ENCODE data around the gene GABRA5. TPM values are rescaled to one million over a fixed set of nuclear protein-coding genes. Genes with fewer than 3 reads are reported as not detected.
"Not testable (repeated sequence)": the region's sequence is repeated elsewhere in the genome, so short reads cannot be mapped to it uniquely, and the experiment has no call there.

The GABRA5 gene
- 0.13 TPM for polyA plus RNA-seq
- long read RNA-seq, donor 1, result 0 reads
- long read RNA-seq, donor 2, result 0 reads
- long read RNA-seq, donor 3, result 0 reads
- long read RNA-seq, donor 4, result 0 reads
- long read RNA-seq, donor 5, result 0 reads
- long read RNA-seq, donor 6, result 0 reads
- long read RNA-seq, donor 7, result 0 reads
- long read RNA-seq, donor 8, result 0 reads
- long read RNA-seq, donor 9, result 0 reads
- long read RNA-seq, donor 10, result 0 reads
- long read RNA-seq, donor 11, result 0 reads

- no peak within 1 kb of the TSS for H3K27ac ChIP-seq (ENCODE audit: low read length)
- peak in 1 of 2 donors; percentile 8 for DNase-seq
Observed at GRCh38 chr15:26866298-26867199, at the start of gene GABRA5. Gene GABRA5, plus strand, starts transcription at chr15:26867062. Its CDS starts 2,187 bp downstream, at chr15:26869249.

GRCh38 chr15:26831191-26831590 lies 35.7 kb upstream of the GABRA5 start:
- H3K9me3 ChIP-seq (ENCODE audit: control insufficient read depth, low read depth, low read length); H3K4me3 ChIP-seq (ENCODE audit: low read length); H3K27me3 ChIP-seq (ENCODE audit: control insufficient read depth, insufficient read depth, low read length); H3K36me3 ChIP-seq (ENCODE audit: control insufficient read depth, insufficient read depth, low read length); H3K4me1 ChIP-seq (ENCODE audit: control insufficient read depth, insufficient read depth, low read length); DNase-seq; H3K27ac ChIP-seq (ENCODE audit: low read length): not testable (repeated sequence)
- WGBS (ENCODE audit: insufficient coverage, low lambda C conversion rate), result no CpG with 5 or more reads among the region's 36 CpGs

More at GRCh38 chr15:26866298-26867199, at the start of gene GABRA5:
- Histone ChIP-seq H3K9me3 (ENCODE audit: control insufficient read depth, low read depth, low read length) (no peaks in the 10 kb centered on the region), H3K4me3 (ENCODE audit: low read length) (no peak within 1 kb of the TSS), H3K36me3 (ENCODE audit: control insufficient read depth, insufficient read depth, low read length) (no peaks in the 10 kb centered on the region), H3K27me3 (ENCODE audit: control insufficient read depth, insufficient read depth, low read length) (peaks cover 39% of the 10 kb centered on the region), H3K4me1 (ENCODE audit: control insufficient read depth, insufficient read depth, low read length) (no peaks in the 10 kb centered on the region)
- WGBS (ENCODE audit: insufficient coverage, low lambda C conversion rate), result no CpG with 5 or more reads among the region's 63 CpGs

GRCh38 chr15:26831951-26832350 lies 34.9 kb upstream of the GABRA5 start:
- no CpG with 5 or more reads among the region's 7 CpGs for WGBS (ENCODE audit: insufficient coverage, low lambda C conversion rate)
- H3K27ac ChIP-seq (ENCODE audit: low read length), result no peak overlapping the region
- no peak overlapping the region for H3K4me3 ChIP-seq (ENCODE audit: low read length)
- no peaks in the 10 kb centered on the region for H3K27me3 ChIP-seq (ENCODE audit: control insufficient read depth, insufficient read depth, low read length)
- DNase-seq, result no peak
- peaks cover 7% of the 10 kb centered on the region for H3K9me3 ChIP-seq (ENCODE audit: control insufficient read depth, low read depth, low read length)
- H3K36me3 ChIP-seq (ENCODE audit: control insufficient read depth, insufficient read depth, low read length), result no peaks in the 10 kb centered on the region
- H3K4me1 ChIP-seq (ENCODE audit: control insufficient read depth, insufficient read depth, low read length), result no peaks in the 10 kb centered on the region

- H3K4me3 ChIP-seq (ENCODE audit: low read length), result no peak overlapping the region
- 67% methylated on average over 1 of the region's 26 CpGs for WGBS (ENCODE audit: insufficient coverage, low lambda C conversion rate)
- H3K4me1 ChIP-seq (ENCODE audit: control insufficient read depth, insufficient read depth, low read length), result no peaks in the 10 kb centered on the region
- no peak for DNase-seq
- H3K27me3 ChIP-seq (ENCODE audit: control insufficient read depth, insufficient read depth, low read length), result no peaks in the 10 kb centered on the region
- H3K27ac ChIP-seq (ENCODE audit: low read length), result no peak overlapping the region
- H3K9me3 ChIP-seq (ENCODE audit: control insufficient read depth, low read depth, low read length), result peaks cover 3% of the 10 kb centered on the region
- no peaks in the 10 kb centered on the region for H3K36me3 ChIP-seq (ENCODE audit: control insufficient read depth, insufficient read depth, low read length)
Observed at GRCh38 chr15:26838742-26839460, 28.0 kb upstream of the GABRA5 start.

- Histone ChIP-seq H3K27me3 (ENCODE audit: control insufficient read depth, insufficient read depth, low read length) (no peaks in the 10 kb centered on the region), H3K9me3 (ENCODE audit: control insufficient read depth, low read depth, low read length) (peaks cover 3% of the 10 kb centered on the region), H3K4me3 (ENCODE audit: low read length) (no peak overlapping the region), H3K4me1 (ENCODE audit: control insufficient read depth, insufficient read depth, low read length) (no peaks in the 10 kb centered on the region), H3K27ac (ENCODE audit: low read length) (no peak overlapping the region), H3K36me3 (ENCODE audit: control insufficient read depth, insufficient read depth, low read length) (no peaks in the 10 kb centered on the region)
- WGBS (ENCODE audit: insufficient coverage, low lambda C conversion rate), result 80% methylated on average over 2 of the region's 10 CpGs
- no peak for DNase-seq
Observed at GRCh38 chr15:26841514-26841913, 25.3 kb upstream of the GABRA5 start.

GRCh38 chr15:26841941-26842340 lies 24.9 kb upstream of the GABRA5 start:
- Histone ChIP-seq H3K27ac (ENCODE audit: low read length) (no peak overlapping the region), H3K4me3 (ENCODE audit: low read length) (no peak overlapping the region), H3K27me3 (ENCODE audit: control insufficient read depth, insufficient read depth, low read length) (no peaks in the 10 kb centered on the region), H3K9me3 (ENCODE audit: control insufficient read depth, low read depth, low read length) (peaks cover 3% of the 10 kb centered on the region), H3K4me1 (ENCODE audit: control insufficient read depth, insufficient read depth, low read length) (no peaks in the 10 kb centered on the region), H3K36me3 (ENCODE audit: control insufficient read depth, insufficient read depth, low read length) (no peaks in the 10 kb centered on the region)
- WGBS (ENCODE audit: insufficient coverage, low lambda C conversion rate), result 35% methylated on average over 2 of the region's 12 CpGs
- DNase-seq, result no peak

- Histone ChIP-seq H3K36me3 (ENCODE audit: control insufficient read depth, insufficient read depth, low read length) (no peaks in the 10 kb centered on the region), H3K27ac (ENCODE audit: low read length) (no peak overlapping the region), H3K9me3 (ENCODE audit: control insufficient read depth, low read depth, low read length) (peaks cover 3% of the 10 kb centered on the region), H3K4me3 (ENCODE audit: low read length) (no peak overlapping the region), H3K4me1 (ENCODE audit: control insufficient read depth, insufficient read depth, low read length) (no peaks in the 10 kb centered on the region), H3K27me3 (ENCODE audit: control insufficient read depth, insufficient read depth, low read length) (no peaks in the 10 kb centered on the region)
- WGBS (ENCODE audit: insufficient coverage, low lambda C conversion rate), result no CpG with 5 or more reads among the region's 11 CpGs
- DNase-seq, result no peak
Observed at GRCh38 chr15:26842391-26842790, 24.5 kb upstream of the GABRA5 start.

- Histone ChIP-seq H3K4me1 (ENCODE audit: control insufficient read depth, insufficient read depth, low read length) (no peaks in the 10 kb centered on the region), H3K4me3 (ENCODE audit: low read length) (no peak overlapping the region), H3K9me3 (ENCODE audit: control insufficient read depth, low read depth, low read length) (peaks cover 3% of the 10 kb centered on the region)
Observed at GRCh38 chr15:26844901-26845300, 22.0 kb upstream of the GABRA5 start.

GRCh38 chr15:26848498-26848897 lies 18.4 kb upstream of the GABRA5 start:
- Histone ChIP-seq H3K36me3 (ENCODE audit: control insufficient read depth, insufficient read depth, low read length) (no peaks in the 10 kb centered on the region), H3K27me3 (ENCODE audit: control insufficient read depth, insufficient read depth, low read length) (no peaks in the 10 kb centered on the region), H3K27ac (ENCODE audit: low read length) (no peak overlapping the region), H3K9me3 (ENCODE audit: control insufficient read depth, low read depth, low read length) (no peaks in the 10 kb centered on the region), H3K4me1 (ENCODE audit: control insufficient read depth, insufficient read depth, low read length) (no peaks in the 10 kb centered on the region), H3K4me3 (ENCODE audit: low read length) (no peak overlapping the region)
- no peak for DNase-seq
- no CpG with 5 or more reads among the region's 1 CpG for WGBS (ENCODE audit: insufficient coverage, low lambda C conversion rate)

More at GRCh38 chr15:26844901-26845300, 22.0 kb upstream of the GABRA5 start:
- H3K27me3 ChIP-seq (ENCODE audit: control insufficient read depth, insufficient read depth, low read length), result no peaks in the 10 kb centered on the region
- H3K27ac ChIP-seq (ENCODE audit: low read length), result no peak overlapping the region
- no peaks in the 10 kb centered on the region for H3K36me3 ChIP-seq (ENCODE audit: control insufficient read depth, insufficient read depth, low read length)
- no peak for DNase-seq

- 100% methylated on average over 1 of the region's 3 CpGs for WGBS (ENCODE audit: insufficient coverage, low lambda C conversion rate)
- no peak overlapping the region for H3K27ac ChIP-seq (ENCODE audit: low read length)
- DNase-seq, result no peak
- no peaks in the 10 kb centered on the region for H3K9me3 ChIP-seq (ENCODE audit: control insufficient read depth, low read depth, low read length)
- no peaks in the 10 kb centered on the region for H3K36me3 ChIP-seq (ENCODE audit: control insufficient read depth, insufficient read depth, low read length)
- no peaks in the 10 kb centered on the region for H3K4me1 ChIP-seq (ENCODE audit: control insufficient read depth, insufficient read depth, low read length)
- no peak overlapping the region for H3K4me3 ChIP-seq (ENCODE audit: low read length)
- no peaks in the 10 kb centered on the region for H3K27me3 ChIP-seq (ENCODE audit: control insufficient read depth, insufficient read depth, low read length)
Observed at GRCh38 chr15:26850161-26850560, 16.7 kb upstream of the GABRA5 start.

Measured in large intestine (tissue), 12 donors.